ENCODE data around the gene CHID1. TPM values are rescaled to one million over a fixed set of nuclear protein-coding genes. Genes with fewer than 3 reads are reported as not detected.

CHID1 gene
- polyA plus RNA-seq, 6 donors from 2014 or later: 39.0 to 69.7 (median 47.2) TPM

DNA sequence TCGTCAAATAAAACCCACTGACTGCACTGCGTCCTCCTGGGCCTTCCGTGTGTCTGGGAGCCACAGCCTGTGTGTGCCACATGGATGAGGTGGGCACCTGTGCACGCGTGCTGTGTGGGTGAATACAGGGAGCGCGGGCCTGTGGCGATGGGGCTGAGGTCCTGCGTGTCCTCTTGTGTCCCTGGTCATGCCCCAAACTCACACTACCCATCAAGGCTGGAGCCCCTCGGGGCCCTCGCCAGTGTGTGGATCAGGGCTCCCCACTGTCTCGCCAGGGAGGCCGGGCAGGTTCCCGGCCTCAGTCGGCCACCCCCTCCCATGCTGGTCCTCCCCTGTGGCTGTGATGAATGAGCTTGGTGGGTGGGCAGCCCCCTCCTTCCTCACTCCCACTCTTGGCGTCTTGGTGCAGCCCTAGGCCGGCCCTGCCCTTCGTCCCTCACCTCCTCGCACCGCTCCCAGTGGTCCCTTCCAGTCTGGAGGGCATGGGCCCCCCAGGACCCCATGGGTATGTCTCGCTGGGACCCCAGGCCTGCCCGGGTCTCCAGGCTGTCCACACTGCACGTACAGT, 78.6 kb downstream of the CHID1 start:
- ATAC-seq (ENCODE audit: low read depth in 2 of 2): no peak
- Mint-ChIP-seq H3K27ac (peak overlapping the region in 1 of 6 donors; percentile 1), H3K36me3 (no peaks in the 10 kb centered on the region), H3K4me3 (peak overlapping the region; percentile 41 to 86 (median 70)), H3K27me3 (peaks cover 16 to 50% (median 29%) of the 10 kb centered on the region in 3 donors), H3K4me1 (peaks cover 32 to 48% (median 37%) of the 10 kb centered on the region in 3 donors), H3K9me3 (no peaks in the 10 kb centered on the region)
- DNase-seq: no peak

DNA sequence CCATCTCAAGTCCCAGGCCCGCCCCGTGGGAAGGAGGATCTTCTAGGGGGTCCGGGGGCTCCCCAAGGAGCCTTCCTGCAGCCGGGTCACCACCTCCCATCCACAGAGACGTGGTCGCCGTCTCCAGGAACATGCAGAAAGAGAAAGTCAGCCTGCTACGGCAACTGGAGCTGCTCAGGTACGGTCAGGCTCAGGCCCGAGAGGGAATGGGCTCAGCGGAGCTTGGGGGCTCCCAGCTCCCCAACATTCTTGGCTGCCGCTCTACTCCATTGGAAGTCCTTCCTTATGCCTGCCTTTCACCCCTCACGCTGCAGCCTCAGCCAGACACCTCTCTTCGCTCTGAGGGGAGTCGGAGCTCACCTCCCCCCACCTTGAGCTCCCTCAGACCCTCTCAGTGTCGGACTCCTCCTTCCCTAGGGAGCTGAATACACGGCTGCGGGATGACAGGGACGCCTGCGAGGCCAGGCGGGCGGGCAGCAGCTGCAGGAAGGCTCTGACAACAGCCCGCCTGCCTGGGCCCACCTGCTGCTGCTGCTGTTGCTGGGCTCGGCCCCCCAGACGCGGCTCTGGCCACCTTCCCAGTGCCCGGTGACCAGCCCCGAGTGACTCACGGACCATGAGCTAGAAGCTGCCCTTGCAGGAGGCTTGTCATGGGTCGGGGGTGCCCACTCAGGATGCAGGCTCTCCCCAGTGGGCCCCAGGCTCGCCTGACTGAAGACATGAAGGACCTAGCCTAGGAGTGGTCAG, 79.3 kb downstream of the CHID1 start:
- Mint-ChIP-seq H3K27me3 (peaks cover 16 to 50% (median 29%) of the 10 kb centered on the region in 3 donors), H3K36me3 (no peaks in the 10 kb centered on the region), H3K9me3 (no peaks in the 10 kb centered on the region), H3K4me3 (peak overlapping the region; percentile 41 to 89 (median 70)), H3K4me1 (peaks cover 37 to 48% (median 37%) of the 10 kb centered on the region in 3 donors), H3K27ac (no peak overlapping the region)
- ATAC-seq (ENCODE audit: low read depth in 2 of 2): no peak
- no peak for DNase-seq

DNA sequence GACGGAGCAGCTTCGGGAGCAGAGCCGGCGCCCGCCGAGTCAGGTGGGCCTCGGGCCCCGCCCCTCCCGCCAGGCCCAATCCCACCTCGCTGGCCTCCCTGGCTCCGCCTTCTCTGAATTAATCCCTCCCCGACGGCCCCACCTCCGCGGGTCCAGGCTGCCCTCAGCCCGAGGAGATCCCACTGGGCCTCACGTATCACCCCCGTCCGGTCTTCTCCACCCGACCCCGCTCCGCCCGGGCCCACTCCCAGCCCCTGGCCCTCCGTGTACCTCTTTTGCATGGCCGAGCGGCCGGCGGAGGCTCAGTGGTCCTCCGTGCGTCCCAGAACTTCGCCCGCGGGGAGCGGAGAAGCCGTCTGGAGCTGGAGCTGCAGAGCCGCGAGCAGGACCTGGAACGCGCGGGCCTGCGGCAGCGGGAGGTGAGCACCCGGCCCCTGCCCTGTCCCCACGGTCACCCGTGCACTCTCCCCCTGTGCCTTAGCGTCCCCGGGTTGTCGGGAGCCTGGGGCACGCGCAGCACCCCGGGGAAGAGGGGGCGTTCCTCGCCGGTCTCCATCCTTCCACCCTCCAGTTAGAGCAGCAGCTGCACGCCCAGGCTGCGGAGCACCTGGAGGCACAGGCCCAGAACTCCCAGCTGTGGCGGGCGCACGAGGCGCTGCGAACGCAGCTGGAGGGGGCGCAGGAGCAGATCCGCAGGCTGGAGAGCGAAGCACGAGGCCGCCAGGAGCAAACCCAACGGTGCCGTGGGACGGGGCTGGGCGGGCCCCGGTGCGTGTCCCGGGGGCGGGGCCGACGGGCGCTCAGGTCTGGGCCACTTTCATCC, 80.1 kb downstream of the CHID1 start:
- Mint-ChIP-seq H3K9me3 (no peaks in the 10 kb centered on the region), H3K4me3 (peak overlapping the region; percentile 20 to 87 (median 78)), H3K36me3 (no peaks in the 10 kb centered on the region), H3K27ac (no peak overlapping the region), H3K4me1 (peaks cover 37 to 48% (median 37%) of the 10 kb centered on the region in 3 donors), H3K27me3 (peaks cover 16 to 50% (median 29%) of the 10 kb centered on the region in 3 donors)
- DNase-seq (peak; percentile 58), ATAC-seq (ENCODE audit: low read depth in 2 of 2) (peak; percentile 44 to 49)

DNA sequence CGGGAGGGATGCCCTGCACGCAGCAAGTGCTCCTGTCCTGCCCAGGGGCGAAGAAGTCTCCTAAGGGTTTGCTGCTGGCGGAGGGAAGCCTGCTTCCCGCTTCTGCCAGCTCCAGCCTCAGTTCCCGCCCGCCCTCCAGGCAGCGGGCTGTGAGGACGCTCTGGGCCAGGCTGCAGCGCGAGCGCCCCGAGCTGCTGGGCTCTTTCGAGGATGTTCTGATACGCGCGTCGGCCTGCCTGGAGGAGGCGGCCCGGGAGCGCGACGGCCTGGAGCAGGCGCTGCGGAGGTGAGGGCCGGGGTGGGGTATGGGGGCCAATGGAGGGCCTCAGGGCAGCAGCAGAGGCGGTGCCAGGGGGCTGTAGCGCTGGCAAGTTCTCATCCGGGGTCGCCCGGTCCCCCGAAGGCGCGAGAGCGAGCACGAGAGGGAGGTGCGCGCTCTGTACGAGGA, 80.7 kb downstream of the CHID1 start:
- Mint-ChIP-seq H3K27ac (no peak overlapping the region), H3K4me1 (peaks cover 34 to 48% (median 37%) of the 10 kb centered on the region in 3 donors), H3K27me3 (peaks cover 16 to 50% (median 29%) of the 10 kb centered on the region in 3 donors), H3K4me3 (peak overlapping the region; percentile 75 to 87 (median 79)), H3K9me3 (no peaks in the 10 kb centered on the region), H3K36me3 (peaks cover 0 to 5% of the 10 kb centered on the region in 2 donors)
- ATAC-seq (ENCODE audit: low read depth in 2 of 2): peak in 1 of 2 donors; percentile 5
- no peak for DNase-seq

DNA sequence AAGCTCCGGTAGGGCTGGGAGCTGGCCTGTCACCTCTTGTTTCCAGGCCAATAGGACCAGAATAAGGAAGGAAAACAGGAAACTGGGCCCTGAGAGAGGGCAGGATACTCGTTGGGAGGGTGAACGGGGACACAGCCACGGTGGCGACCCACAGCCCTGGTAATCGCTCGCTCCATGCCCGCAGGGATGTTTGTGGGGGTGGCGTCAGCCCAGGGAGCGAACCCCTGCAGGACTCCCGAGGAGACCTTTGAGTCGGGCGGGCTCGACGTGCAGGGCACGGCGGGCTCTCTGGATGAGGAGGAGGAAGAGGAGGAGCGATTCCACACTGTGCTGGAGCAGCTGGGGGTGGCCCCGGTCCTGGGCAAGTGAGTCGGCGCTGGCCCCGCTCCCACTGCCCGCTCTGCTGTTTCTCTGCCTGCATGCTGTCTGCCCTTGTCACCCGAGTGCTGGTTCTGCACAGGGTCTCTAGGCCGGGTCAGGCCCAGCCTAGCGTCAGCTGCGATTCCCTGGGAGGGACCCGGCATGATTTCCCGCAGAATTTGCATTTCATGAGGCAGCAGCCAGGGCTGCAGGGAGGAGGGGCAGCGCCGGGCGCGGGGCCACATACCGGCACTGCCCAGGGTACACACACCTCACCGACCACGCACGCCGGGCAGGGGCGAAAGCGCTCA, 81.3 kb downstream of the CHID1 start:
- Mint-ChIP-seq H3K9me3 (no peaks in the 10 kb centered on the region), H3K27me3 (peaks cover 16 to 49% (median 29%) of the 10 kb centered on the region in 3 donors), H3K36me3 (peaks cover 0 to 7% of the 10 kb centered on the region in 2 donors), H3K27ac (no peak overlapping the region), H3K4me3 (peak overlapping the region; percentile 75 to 87 (median 79)), H3K4me1 (peaks cover 34 to 48% (median 36%) of the 10 kb centered on the region in 3 donors)
- peak in 1 of 2 donors; percentile 7 for ATAC-seq (ENCODE audit: low read depth in 2 of 2)
- DNase-seq: no peak

DNA sequence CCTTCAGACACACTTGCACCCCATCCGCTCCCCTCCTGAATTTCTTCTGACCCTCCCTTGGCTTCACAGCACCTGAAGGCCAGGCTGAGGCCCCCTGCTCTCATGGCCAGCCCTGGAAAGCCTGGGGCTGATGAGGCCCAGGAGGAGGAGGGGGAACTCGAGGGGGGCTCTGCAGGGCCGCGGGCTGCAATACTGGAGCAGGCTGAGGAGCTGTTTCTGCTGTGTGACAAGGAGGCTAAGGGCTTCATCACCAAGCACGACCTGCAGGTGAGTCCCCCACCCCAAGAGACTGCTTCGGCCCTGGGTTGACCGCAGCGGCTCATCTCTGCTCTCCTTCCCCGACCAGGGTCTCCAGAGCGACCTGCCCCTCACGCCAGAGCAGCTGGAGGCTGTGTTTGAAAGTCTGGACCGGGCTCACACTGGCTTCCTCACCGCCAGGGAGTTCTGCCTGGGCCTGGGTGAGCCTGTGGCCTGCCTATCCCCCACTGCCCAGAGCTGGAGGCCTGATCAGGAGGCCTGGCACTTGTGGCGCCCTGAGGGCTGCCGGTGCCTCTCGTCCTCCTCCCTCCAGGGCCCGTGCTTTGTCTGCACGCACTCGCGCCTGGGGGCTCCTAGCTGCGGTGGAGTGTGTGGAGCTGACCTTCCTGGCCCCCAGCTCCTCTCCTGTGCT, 82.0 kb downstream of the CHID1 start:
- Mint-ChIP-seq H3K27ac (no peak overlapping the region), H3K36me3 (peaks cover 0 to 7% of the 10 kb centered on the region in 2 donors), H3K9me3 (no peaks in the 10 kb centered on the region), H3K27me3 (peaks cover 11 to 43% (median 29%) of the 10 kb centered on the region in 3 donors), H3K4me1 (peaks cover 29 to 48% (median 31%) of the 10 kb centered on the region in 3 donors), H3K4me3 (peak overlapping the region in 7 of 8 donors; percentile 75 to 93 (median 85))
- DNase-seq (no peak), ATAC-seq (ENCODE audit: low read depth in 2 of 2) (no peak)

DNA sequence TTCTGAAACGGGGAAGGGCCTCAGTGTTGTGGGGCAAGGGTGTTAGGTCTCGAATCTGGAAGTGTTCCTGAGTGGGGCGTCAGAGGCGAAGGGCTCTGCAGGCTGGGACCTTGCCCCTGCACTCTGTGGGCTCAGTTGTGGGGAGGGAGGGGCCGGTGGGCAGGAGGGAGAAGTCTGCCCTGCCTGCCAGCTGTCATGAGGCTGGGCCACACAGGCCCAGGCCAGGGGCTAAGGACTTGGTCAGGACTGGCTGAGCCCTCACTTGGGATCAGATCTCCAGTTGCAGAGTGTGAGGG, 82.8 kb downstream of the CHID1 start, which contains the start of gene CRACR2B:
Gene CRACR2B, plus strand, starts transcription at position 23 of the 296 bp plus-strand sequence. CDS start 689 bp downstream, outside the sequence.
- Mint-ChIP-seq H3K9me3 (no peaks in the 10 kb centered on the region), H3K4me1 (peaks cover 29 to 48% (median 31%) of the 10 kb centered on the region in 3 donors), H3K27ac (peak within 1 kb of the TSS in 2 of 6 donors; percentile 36 to 83), H3K4me3 (peak within 1 kb of the TSS; percentile 77 to 93 (median 86)), H3K27me3 (peaks cover 11 to 43% (median 29%) of the 10 kb centered on the region in 3 donors), H3K36me3 (peaks cover 0 to 7% of the 10 kb centered on the region in 2 donors)
- ATAC-seq (ENCODE audit: low read depth in 2 of 2): peak in 1 of 2 donors; percentile 10
- DNase-seq: no peak

DNA sequence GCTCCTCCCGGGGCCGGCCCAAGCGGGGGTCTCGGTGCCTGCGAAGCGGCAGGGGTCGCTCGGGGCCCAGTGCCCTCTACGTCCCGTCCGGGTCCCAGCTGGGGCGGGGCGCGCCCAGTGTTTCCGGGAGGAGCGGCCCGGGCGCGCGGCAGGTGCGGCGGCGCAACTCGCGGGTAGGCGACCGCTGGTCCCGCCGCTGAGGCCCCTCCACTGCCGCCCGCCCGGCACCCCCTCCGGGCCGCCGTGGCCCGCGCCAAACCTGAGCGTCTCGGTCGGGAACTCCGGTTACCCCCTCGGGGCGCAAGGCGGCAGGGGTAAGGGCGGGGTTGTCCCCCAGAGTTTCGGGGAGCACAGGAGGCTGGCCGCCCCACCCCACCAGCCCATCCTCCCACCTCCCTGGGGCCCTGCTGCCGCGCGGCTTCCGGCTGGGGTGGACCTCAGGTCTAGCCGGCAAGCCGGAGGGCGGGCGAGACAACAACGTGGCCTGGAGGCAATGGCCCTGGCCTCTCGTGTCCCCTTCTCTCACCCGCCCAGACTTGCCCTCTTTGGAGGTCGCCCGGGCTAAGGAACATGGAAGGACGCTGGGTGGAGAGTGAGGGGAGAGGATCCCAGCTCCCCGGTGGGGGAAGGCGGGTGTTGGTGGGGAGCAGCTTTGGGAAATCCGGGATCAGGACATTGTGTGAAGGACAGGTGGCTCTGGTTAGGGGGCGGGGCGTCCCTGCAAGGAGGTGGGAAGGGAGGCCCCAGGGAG, 83.3 kb downstream of the CHID1 start:
- no peak for DNase-seq
- H3K27me3 Mint-ChIP-seq: peaks cover 11 to 43% (median 29%) of the 10 kb centered on the region in 3 donors
- peak overlapping the region in 1 of 6 donors; percentile 83 for H3K27ac Mint-ChIP-seq
- H3K36me3 Mint-ChIP-seq: peaks cover 0 to 7% of the 10 kb centered on the region in 2 donors
- H3K4me3 Mint-ChIP-seq: peak overlapping the region; percentile 74 to 93 (median 86)
- peaks cover 29 to 46% (median 32%) of the 10 kb centered on the region in 3 donors for H3K4me1 Mint-ChIP-seq
- ATAC-seq (ENCODE audit: low read depth in 2 of 2): peak; percentile 12 to 20
- H3K9me3 Mint-ChIP-seq: no peaks in the 10 kb centered on the region

DNA sequence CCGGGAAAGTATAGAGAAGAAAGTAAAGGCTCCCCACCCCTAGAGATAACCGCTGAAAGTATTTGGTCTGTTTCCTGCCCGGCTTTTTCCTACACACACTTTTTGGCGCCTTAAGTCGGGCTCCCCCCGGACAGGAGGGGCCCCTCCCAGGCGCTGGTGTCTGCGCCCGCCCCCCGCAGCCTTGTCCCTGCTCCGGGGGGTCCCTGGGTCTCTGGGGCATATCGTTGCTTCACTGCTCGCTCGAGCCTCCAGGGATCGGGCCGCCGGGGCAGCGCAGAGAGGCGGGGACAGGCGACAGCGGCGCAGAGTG, 83.8 kb downstream of the CHID1 start:
- DNase-seq (no peak), ATAC-seq (ENCODE audit: low read depth in 2 of 2) (peak in 1 of 2 donors; percentile 6)
- peaks cover 0 to 7% of the 10 kb centered on the region in 2 donors for H3K36me3 Mint-ChIP-seq
- H3K4me3 Mint-ChIP-seq: peak overlapping the region; percentile 15 to 89 (median 78)
- peaks cover 11 to 40% (median 25%) of the 10 kb centered on the region in 3 donors for H3K27me3 Mint-ChIP-seq
- H3K9me3 Mint-ChIP-seq: no peaks in the 10 kb centered on the region
- H3K27ac Mint-ChIP-seq: peak overlapping the region in 1 of 6 donors; percentile 49
- peaks cover 27 to 45% (median 29%) of the 10 kb centered on the region in 3 donors for H3K4me1 Mint-ChIP-seq

DNA sequence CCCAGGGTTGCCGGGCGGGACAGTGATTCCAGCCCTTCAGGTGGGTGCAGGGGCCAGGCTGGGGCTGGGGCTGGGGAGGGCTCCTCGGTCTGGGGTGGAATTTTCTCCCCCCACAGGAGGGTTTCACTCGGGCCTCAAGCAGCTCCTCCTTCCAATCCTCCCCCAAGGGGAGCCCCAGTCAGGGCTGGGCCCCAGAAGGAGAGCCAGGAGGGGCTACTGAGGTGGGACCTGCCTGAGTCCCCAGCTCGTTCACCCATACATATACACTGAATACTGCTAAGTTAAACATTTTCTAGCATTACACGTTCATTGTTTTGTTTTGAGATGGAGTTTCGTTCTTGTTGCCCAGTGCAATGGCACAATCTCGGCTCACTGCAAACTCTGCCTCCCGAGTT, 84.4 kb downstream of the CHID1 start:
- Mint-ChIP-seq H3K9me3 (no peaks in the 10 kb centered on the region), H3K4me1 (peaks cover 23 to 42% (median 28%) of the 10 kb centered on the region in 3 donors), H3K27me3 (peaks cover 11 to 35% (median 20%) of the 10 kb centered on the region in 3 donors), H3K4me3 (peak overlapping the region; percentile 15 to 89 (median 78)), H3K36me3 (peaks cover 0 to 7% of the 10 kb centered on the region in 2 donors), H3K27ac (no peak overlapping the region)
- ATAC-seq (ENCODE audit: low read depth in 2 of 2) (no peak), DNase-seq (no peak)

DNA sequence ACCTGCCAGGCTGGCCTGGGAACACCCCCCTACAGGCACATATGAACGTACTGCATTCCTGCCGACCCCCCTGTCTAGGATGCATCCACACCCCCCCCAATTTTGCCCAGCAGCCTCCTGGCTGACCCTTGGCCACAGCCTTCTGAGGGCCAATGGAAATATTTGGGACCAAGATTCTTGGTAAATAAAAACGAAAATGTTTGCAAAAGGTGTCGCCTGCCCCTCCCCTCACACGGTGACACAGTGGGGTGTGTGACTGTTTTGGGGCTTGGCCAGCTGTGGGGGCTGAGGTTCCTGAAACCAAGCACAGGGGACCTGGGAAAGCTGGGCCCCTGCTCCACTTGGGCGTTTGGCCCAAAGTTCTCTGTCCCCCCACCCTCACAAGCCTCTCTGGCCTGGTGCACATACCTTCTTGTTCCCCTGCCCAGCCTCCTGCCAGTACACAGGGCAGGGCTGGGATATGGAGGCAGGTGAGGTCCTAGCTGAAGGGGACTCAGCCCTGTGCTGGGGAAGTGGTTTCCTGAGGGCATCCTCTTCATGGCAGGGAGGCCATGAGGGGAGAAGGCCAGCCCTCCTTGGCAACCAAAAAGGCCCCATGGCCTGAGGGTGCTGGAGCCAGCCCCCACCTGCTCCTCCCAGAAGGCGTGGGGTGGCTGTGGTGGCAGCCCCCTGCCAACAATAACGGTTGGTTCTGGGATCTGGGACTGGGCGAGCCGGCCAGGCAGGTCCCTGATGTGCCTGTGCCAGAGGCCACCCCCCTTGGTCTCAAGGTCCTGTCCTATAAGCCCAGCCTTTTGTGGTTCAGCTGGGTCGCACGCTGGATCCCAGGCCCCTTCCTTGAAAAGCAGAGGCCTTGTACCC, 85.0 kb downstream of the CHID1 start:
- H3K27me3 Mint-ChIP-seq: peaks cover 11 to 32% (median 20%) of the 10 kb centered on the region in 3 donors
- H3K4me3 Mint-ChIP-seq: peak overlapping the region in 1 of 8 donors; percentile 40
- H3K27ac Mint-ChIP-seq: peak overlapping the region in 1 of 6 donors; percentile 31
- H3K9me3 Mint-ChIP-seq: no peaks in the 10 kb centered on the region
- H3K4me1 Mint-ChIP-seq: peaks cover 27 to 45% (median 33%) of the 10 kb centered on the region in 3 donors
- H3K36me3 Mint-ChIP-seq: peaks cover 0 to 7% of the 10 kb centered on the region in 2 donors
- DNase-seq (no peak), ATAC-seq (ENCODE audit: low read depth in 2 of 2) (no peak)
